PC-9 (cell line): Measurements from ENCODE around the gene GPATCH4.

ENCODE experiments used
- CTCF ChIP-seq: fragments of 200-600 bp; sonication (generic); conservative IDR thresholded peaks from 2 replicates; pipeline ENCODE4 v1.6.1; 2017; ENCODE audit warnings: mixed run types, antibody characterized with exemption, mild to moderate bottlenecking, moderate library complexity
- EZH2 ChIP-seq: fragments of 200-600 bp; sonication (generic); IDR thresholded peaks from 2 replicates; pipeline ENCODE4 v1.8.0; 2017; ENCODE audit warnings: antibody characterized with exemption, low read depth

- TF ChIP-seq CTCF (no peak), EZH2 (no peak)
Measured at GRCh38 chr1:156648951-156649350, 47.7 kb upstream of the GPATCH4 start.
